Stimulated activated CD8-positive, alpha-beta memory T cell treated with anti-CD3 and anti-CD28 coated beads, Interleukin-4, amount 100 ng/mL, for 48 hours (primary cell): ENCODE measurements around the gene AK4.
"Not testable (repeated sequence)": the region's sequence is repeated elsewhere in the genome, so short reads cannot be mapped to it uniquely, and the experiment has no call there.

ENCODE experiments used
- DNase-seq: peaks from one replicate; pipeline ENCODE4 v3.0.0-alpha.2; 2020

Gene AK4

GRCh38 chr1:65151641-65152040, 3.6 kb downstream of the AK4 start:
- DNase-seq, result no peak

GRCh38 chr1:65153635-65154034, 5.6 kb downstream of the AK4 start:
- DNase-seq, result no peak

GRCh38 chr1:65156910-65157545, 9.0 kb downstream of the AK4 start:
- DNase-seq, result no peak

GRCh38 chr1:65157546-65157941, 9.5 kb downstream of the AK4 start:
- no peak for DNase-seq

- DNase-seq, result not testable (repeated sequence)
Measured at GRCh38 chr1:65159291-65159688, 11.3 kb downstream of the AK4 start.

GRCh38 chr1:65159801-65160523, 12.0 kb downstream of the AK4 start:
- no peak for DNase-seq

- DNase-seq, result no peak
Measured at GRCh38 chr1:65163201-65163805, 15.3 kb downstream of the AK4 start.

GRCh38 chr1:65164101-65164500, 16.1 kb downstream of the AK4 start:
- DNase-seq, result not testable (repeated sequence)

- no peak for DNase-seq
Measured at GRCh38 chr1:65164633-65165032, 16.6 kb downstream of the AK4 start.

GRCh38 chr1:65165269-65165993, 17.4 kb downstream of the AK4 start:
- DNase-seq, result no peak

GRCh38 chr1:65166572-65167305, 18.7 kb downstream of the AK4 start:
- no peak for DNase-seq

GRCh38 chr1:65167586-65168242, 19.7 kb downstream of the AK4 start:
- no peak for DNase-seq

- no peak for DNase-seq
Measured at GRCh38 chr1:65168867-65169266, 20.9 kb downstream of the AK4 start.

GRCh38 chr1:65170511-65171142, 22.6 kb downstream of the AK4 start:
- DNase-seq, result no peak

- DNase-seq, result no peak
Measured at GRCh38 chr1:65172936-65173690, 25.1 kb downstream of the AK4 start.

GRCh38 chr1:65174585-65174984, 26.6 kb downstream of the AK4 start:
- DNase-seq, result no peak

- no peak for DNase-seq
Measured at GRCh38 chr1:65175171-65176055, 27.4 kb downstream of the AK4 start.

- no peak for DNase-seq
Measured at GRCh38 chr1:65176056-65176450, 28.1 kb downstream of the AK4 start.

- no peak for DNase-seq
Measured at GRCh38 chr1:65176591-65176990, 28.6 kb downstream of the AK4 start.

- no peak for DNase-seq
Measured at GRCh38 chr1:65177457-65177856, 29.5 kb downstream of the AK4 start.
